Panc1 (cell line): ENCODE results near the gene PSMA6.

Source experiments
- SIN3A ChIP-seq: IDR thresholded peaks from 2 replicates; pipeline ENCODE4 v1.6.1; 2012; ENCODE audit warnings: low read depth, mild to moderate bottlenecking, low read length, moderate library complexity, borderline replicate concordance; ENCODE audit not compliant: insufficient read depth
- TF ChIP-seq, protein P1 (sequence below): fragments of 450-650 bp; IDR thresholded peaks from 2 replicates; pipeline ENCODE4 v1.5.1; 2017; ENCODE audit warnings: mild to moderate bottlenecking

DNA sequence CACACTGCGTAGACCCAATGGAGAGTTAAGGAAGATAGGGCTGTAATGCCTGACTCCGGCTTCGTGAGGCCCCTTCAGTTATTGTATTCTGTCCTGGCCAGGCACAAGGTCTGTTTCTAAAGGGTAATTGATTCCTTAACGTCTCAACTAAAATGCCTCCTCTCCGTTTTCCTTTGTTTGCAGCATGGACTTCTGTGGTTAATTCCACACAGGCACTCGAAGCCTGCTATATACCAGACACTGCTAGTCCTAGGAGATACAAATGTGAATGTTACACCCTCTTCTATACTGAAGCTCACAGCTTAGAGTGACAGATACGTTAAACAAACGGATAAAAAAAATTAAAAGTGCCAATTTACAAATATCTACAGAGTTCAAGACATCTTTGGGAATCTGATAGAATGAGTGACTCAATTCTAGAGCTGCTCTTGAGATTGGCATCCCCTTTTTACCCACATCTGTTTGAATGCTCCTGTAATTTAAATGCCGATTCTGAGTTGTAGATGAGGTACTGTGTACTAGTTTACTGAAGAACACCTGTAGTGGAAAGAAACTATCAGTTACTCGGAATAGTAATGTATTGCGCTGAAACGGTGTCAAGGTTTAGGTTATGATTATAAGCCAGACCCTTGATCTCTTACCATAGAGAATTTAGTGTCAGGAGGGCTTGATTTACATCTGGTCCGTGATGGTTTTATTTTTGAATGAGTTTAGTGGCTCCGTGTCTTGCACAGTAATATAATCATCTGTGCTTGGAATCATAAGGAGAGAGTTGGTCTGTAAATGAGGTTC, 784 bp downstream of the PSMA6 start:
- TF ChIP-seq, protein P1, sequence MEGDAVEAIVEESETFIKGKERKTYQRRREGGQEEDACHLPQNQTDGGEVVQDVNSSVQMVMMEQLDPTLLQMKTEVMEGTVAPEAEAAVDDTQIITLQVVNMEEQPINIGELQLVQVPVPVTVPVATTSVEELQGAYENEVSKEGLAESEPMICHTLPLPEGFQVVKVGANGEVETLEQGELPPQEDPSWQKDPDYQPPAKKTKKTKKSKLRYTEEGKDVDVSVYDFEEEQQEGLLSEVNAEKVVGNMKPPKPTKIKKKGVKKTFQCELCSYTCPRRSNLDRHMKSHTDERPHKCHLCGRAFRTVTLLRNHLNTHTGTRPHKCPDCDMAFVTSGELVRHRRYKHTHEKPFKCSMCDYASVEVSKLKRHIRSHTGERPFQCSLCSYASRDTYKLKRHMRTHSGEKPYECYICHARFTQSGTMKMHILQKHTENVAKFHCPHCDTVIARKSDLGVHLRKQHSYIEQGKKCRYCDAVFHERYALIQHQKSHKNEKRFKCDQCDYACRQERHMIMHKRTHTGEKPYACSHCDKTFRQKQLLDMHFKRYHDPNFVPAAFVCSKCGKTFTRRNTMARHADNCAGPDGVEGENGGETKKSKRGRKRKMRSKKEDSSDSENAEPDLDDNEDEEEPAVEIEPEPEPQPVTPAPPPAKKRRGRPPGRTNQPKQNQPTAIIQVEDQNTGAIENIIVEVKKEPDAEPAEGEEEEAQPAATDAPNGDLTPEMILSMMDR = no peak
- no peak for TF ChIP-seq SIN3A
